ENCODE measurements around the gene DNAAF8.

Gene DNAAF8

GRCh38 chr16:4785758-4786433 is 51.6 kb downstream of the DNAAF8 start:
- no peak for FAIRE-seq

- FAIRE-seq, result no peak
Measured at GRCh38 chr16:4787068-4787467, 52.7 kb downstream of the DNAAF8 start.

GRCh38 chr16:4787627-4788482 is 53.5 kb downstream of the DNAAF8 start, which contains the start of gene SEPTIN12:
Gene SEPTIN12 (minus strand): TSS chr16:4788345. CDS start chr16:4787645, 700 bp downstream.
- FAIRE-seq, result no peak

- no peak for FAIRE-seq
Measured at GRCh38 chr16:4788489-4788889, 54.2 kb downstream of the DNAAF8 start.

- FAIRE-seq, result no peak
Measured at GRCh38 chr16:4788910-4789309, 54.6 kb downstream of the DNAAF8 start.

GRCh38 chr16:4790261-4790660 is 55.9 kb downstream of the DNAAF8 start:
- FAIRE-seq, result no peak

- no peak for FAIRE-seq
Measured at GRCh38 chr16:4790871-4791270, 56.5 kb downstream of the DNAAF8 start.

- no peak for FAIRE-seq
Measured at GRCh38 chr16:4792951-4793513, 58.7 kb downstream of the DNAAF8 start.

GRCh38 chr16:4795181-4795827 is 61.0 kb downstream of the DNAAF8 start, which contains the start of gene SMIM22:
Gene SMIM22 (plus strand): TSS chr16:4795369. CDS start chr16:4795735, 366 bp downstream.
- no peak for FAIRE-seq

GRCh38 chr16:4795828-4796572 is 61.7 kb downstream of the DNAAF8 start:
- no peak for FAIRE-seq

GRCh38 chr16:4796982-4797804 is 62.9 kb downstream of the DNAAF8 start:
- FAIRE-seq, result no peak

- FAIRE-seq, result no peak
Measured at GRCh38 chr16:4797805-4798252, 63.5 kb downstream of the DNAAF8 start.

GRCh38 chr16:4798456-4798855 is 64.1 kb downstream of the DNAAF8 start:
- FAIRE-seq, result no peak

Measured in endometrium (tissue), 2 donors.